ENCODE data around the gene ASTN2. TPM values are rescaled to one million over a fixed set of nuclear protein-coding genes. Genes with fewer than 3 reads are reported as not detected.

Gene ASTN2
- total and polyA plus RNA-seq, 2 experiments from 2014 or later = 7.0 to 24.6 TPM

DNA sequence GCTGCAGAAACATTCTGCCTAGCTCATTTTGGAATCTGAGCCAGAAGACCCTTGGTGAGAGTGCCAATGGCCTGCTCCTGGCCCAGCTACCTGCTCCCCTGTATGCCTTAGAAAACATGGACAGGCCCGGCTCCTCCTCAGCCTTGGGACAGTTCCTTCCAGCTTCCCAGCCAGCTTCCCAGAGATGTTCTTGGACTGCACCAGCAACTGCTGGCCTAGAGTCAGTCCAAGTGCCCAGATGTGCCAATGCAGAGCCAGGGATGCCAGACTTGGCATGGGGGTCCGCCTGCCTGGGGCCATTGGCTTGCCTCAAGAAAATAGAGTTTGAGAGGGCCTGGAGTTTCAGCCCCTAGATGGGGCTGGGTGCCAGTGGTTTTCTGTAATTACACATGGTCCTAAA lies 870.0 kb downstream of the ASTN2 start:
- no peaks in the 10 kb centered on the region for H3K27me3 ChIP-seq (ENCODE audit: insufficient read depth)
- 0 out of 2 replicates have a peak, but pooled peaks cover 5% of the 10 kb centered on the region for H3K4me1 ChIP-seq (ENCODE audit: insufficient read depth)
- H4K20me1 ChIP-seq (replicated peaks; ENCODE audit: insufficient read depth) = no peaks in the 10 kb centered on the region
- ATAC-seq = no peak
- peaks cover 3% of the 10 kb centered on the region; the same call in 1 of the 3 replicates for H3K4me1 Mint-ChIP-seq
- H3K4me3 Mint-ChIP-seq = no peak overlapping the region
- no peak overlapping the region for H2AFZ ChIP-seq
- DNase-seq (ENCODE audit: low spot score) = no peak
- TF ChIP-seq ZNF114 (CRISPR knock-in tag; IDR thresholded peaks at IDR 0.05) = no peak
- TF ChIP-seq, protein P1, sequence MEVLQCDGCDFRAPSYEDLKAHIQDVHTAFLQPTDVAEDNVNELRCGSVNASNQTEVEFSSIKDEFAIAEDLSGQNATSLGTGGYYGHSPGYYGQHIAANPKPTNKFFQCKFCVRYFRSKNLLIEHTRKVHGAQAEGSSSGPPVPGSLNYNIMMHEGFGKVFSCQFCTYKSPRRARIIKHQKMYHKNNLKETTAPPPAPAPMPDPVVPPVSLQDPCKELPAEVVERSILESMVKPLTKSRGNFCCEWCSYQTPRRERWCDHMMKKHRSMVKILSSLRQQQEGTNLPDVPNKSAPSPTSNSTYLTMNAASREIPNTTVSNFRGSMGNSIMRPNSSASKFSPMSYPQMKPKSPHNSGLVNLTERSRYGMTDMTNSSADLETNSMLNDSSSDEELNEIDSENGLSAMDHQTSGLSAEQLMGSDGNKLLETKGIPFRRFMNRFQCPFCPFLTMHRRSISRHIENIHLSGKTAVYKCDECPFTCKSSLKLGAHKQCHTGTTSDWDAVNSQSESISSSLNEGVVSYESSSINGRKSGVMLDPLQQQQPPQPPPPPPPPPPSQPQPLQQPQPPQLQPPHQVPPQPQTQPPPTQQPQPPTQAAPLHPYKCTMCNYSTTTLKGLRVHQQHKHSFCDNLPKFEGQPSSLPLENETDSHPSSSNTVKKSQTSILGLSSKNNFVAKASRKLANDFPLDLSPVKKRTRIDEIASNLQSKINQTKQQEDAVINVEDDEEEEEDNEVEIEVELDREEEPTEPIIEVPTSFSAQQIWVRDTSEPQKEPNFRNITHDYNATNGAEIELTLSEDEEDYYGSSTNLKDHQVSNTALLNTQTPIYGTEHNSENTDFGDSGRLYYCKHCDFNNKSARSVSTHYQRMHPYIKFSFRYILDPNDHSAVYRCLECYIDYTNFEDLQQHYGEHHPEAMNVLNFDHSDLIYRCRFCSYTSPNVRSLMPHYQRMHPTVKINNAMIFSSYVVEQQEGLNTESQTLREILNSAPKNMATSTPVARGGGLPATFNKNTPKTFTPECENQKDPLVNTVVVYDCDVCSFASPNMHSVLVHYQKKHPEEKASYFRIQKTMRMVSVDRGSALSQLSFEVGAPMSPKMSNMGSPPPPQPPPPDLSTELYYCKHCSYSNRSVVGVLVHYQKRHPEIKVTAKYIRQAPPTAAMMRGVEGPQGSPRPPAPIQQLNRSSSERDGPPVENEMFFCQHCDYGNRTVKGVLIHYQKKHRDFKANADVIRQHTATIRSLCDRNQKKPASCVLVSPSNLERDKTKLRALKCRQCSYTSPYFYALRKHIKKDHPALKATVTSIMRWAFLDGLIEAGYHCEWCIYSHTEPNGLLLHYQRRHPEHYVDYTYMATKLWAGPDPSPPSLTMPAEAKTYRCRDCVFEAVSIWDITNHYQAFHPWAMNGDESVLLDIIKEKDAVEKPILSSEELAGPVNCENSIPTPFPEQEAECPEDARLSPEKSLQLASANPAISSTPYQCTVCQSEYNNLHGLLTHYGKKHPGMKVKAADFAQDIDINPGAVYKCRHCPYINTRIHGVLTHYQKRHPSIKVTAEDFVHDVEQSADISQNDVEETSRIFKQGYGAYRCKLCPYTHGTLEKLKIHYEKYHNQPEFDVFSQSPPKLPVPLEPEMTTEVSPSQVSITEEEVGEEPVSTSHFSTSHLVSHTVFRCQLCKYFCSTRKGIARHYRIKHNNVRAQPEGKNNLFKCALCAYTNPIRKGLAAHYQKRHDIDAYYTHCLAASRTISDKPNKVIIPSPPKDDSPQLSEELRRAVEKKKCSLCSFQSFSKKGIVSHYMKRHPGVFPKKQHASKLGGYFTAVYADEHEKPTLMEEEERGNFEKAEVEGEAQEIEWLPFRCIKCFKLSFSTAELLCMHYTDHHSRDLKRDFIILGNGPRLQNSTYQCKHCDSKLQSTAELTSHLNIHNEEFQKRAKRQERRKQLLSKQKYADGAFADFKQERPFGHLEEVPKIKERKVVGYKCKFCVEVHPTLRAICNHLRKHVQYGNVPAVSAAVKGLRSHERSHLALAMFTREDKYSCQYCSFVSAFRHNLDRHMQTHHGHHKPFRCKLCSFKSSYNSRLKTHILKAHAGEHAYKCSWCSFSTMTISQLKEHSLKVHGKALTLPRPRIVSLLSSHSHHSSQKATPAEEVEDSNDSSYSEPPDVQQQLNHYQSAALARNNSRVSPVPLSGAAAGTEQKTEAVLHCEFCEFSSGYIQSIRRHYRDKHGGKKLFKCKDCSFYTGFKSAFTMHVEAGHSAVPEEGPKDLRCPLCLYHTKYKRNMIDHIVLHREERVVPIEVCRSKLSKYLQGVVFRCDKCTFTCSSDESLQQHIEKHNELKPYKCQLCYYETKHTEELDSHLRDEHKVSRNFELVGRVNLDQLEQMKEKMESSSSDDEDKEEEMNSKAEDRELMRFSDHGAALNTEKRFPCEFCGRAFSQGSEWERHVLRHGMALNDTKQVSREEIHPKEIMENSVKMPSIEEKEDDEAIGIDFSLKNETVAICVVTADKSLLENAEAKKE (CRISPR knock-in tag; IDR thresholded peaks at IDR 0.05) = no peak
- no peaks in the 10 kb centered on the region for H3K36me3 Mint-ChIP-seq (ENCODE audit: low read depth)
- no peaks in the 10 kb centered on the region; the same call in 1 of the 2 replicates for H3K79me2 ChIP-seq (replicated peaks; ENCODE audit: insufficient read depth)
- no peaks in the 10 kb centered on the region for H3K36me3 ChIP-seq (ENCODE audit: insufficient read depth)
- H3F3A ChIP-seq (replicated peaks; ENCODE audit: low read depth) = no peaks in the 10 kb centered on the region
- no peaks in the 10 kb centered on the region for H3K27me3 Mint-ChIP-seq (ENCODE audit: insufficient read depth, low read depth, poor library complexity)
- no peaks in the 10 kb centered on the region for H3K9me3 Mint-ChIP-seq
- no peak overlapping the region for H3K27ac Mint-ChIP-seq
- no peak overlapping the region for H3K4me2 ChIP-seq
- H3K9me2 ChIP-seq (ENCODE audit: insufficient read depth) = no peaks in the 10 kb centered on the region
- H3K4me3 ChIP-seq = no peak overlapping the region
- no peak overlapping the region for H3K27ac ChIP-seq (ENCODE audit: low read depth)

DNA sequence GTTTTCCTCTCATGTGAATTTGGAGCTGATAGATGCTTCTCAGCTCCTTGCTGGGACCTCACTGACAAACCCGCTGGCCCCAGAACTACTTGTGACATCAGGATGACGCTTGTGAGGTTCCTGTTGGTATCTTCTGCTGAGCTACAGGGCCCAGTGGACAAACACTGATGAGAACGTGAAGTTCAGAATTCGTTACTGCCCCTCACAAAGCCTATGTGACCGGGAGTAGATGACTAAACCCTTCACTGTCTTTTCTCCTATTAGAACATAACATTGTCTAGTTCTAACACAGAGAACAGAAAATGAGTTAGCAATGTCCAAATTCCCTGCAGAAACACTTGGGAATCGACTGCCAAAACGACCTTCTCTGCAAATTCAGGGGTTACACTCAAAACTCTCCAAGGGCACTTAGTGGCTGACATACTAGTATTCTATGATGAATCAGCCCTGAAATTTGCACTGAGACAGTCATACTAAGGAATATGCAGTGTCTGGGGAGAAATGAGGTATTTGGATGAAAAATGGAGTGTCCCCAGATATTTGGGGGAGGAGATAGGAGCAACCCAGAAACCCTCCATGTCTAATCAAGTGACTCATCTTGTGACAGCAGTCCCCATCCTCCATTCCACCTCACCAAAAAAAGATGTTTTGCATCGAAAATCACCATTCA lies 871.0 kb downstream of the ASTN2 start:
- TF ChIP-seq EZH2phosphoT487 (IDR thresholded peaks at IDR 0.05; ENCODE audit: unreplicated experiment) (no peak), CTCF (conservative IDR thresholded peaks at IDR 0.05; ENCODE audit: low read depth in 2 of 2) (no peak), JUNB (IDR thresholded peaks at IDR 0.05; ENCODE audit: unreplicated experiment) (no peak), NANOG (IDR thresholded peaks at IDR 0.05; ENCODE audit: borderline replicate concordance) (no peak)
- Histone ChIP-seq H3K36me3 (ENCODE audit: insufficient read depth) (no peaks in the 10 kb centered on the region), H3K27me3 (ENCODE audit: insufficient read depth) (no peaks in the 10 kb centered on the region), H3F3A (replicated peaks; ENCODE audit: low read depth) (no peaks in the 10 kb centered on the region), H3K4me1 (ENCODE audit: insufficient read depth) (0 out of 2 replicates have a peak, but pooled peaks cover 5% of the 10 kb centered on the region), H3K27ac (ENCODE audit: low read depth) (no peak overlapping the region), H3K4me3 (no peak overlapping the region), H3K9me2 (ENCODE audit: insufficient read depth) (no peaks in the 10 kb centered on the region), H3K4me2 (no peak overlapping the region), H2AFZ (no peak overlapping the region), H3K79me2 (replicated peaks; ENCODE audit: insufficient read depth) (no peaks in the 10 kb centered on the region; the same call in 1 of the 2 replicates), H4K20me1 (replicated peaks; ENCODE audit: insufficient read depth) (no peaks in the 10 kb centered on the region)
- Mint-ChIP-seq H3K36me3 (ENCODE audit: low read depth) (no peaks in the 10 kb centered on the region), H3K27ac (no peak overlapping the region), H3K4me3 (no peak overlapping the region), H3K27me3 (ENCODE audit: insufficient read depth, low read depth, poor library complexity) (no peaks in the 10 kb centered on the region), H3K9me3 (no peaks in the 10 kb centered on the region; the same call in 2 of the 3 replicates), H3K4me1 (peaks cover 3% of the 10 kb centered on the region; the same call in 1 of the 3 replicates)
- DNase-seq (ENCODE audit: low spot score) (no peak), ATAC-seq (no peak)

All from GM23338 (cell line).